Measurements from ENCODE around the gene MYO5A. TPM values are rescaled to one million over a fixed set of nuclear protein-coding genes. Genes with fewer than 3 reads are reported as not detected.

MYO5A gene
- total and polyA plus RNA-seq, 5 donors from 2014 or later = 6.1 to 63.3 (median 13.2) TPM

DNA sequence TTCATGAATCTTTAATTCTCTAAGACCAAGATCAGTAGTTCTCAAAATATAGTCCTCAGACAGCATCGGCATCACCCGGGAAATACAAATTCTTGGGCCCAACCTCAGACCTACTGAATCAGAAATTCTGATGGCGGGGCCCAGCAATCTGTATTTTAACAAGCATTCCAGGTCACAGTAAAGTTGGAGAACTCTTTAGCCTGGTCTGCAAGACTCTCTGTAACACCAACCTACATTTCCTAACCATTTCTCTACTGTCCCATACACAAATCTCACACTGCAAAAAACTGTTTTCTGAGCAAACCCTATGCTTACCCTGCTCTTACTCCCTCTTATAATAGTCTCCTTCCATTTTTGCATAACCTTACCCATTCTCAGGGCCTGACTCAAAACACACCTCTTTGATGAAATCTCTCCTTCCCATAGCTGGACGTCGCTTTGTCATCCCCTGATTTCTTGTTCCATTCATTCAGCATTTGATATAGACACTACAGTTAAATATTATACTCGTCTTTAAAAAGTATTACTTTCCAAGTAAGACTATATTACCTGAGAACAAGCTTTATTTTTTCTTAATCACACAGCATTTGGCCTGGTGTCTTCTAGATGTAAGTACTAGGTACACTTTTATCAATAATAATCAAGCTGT lies 149.8 kb downstream of the MYO5A start:
- H3K9me3 ChIP-seq (ENCODE audit: control insufficient read depth in 2 of 2, low read length in 2 of 2) = no peaks in the 10 kb centered on the region
- Mint-ChIP-seq H3K36me3 (peaks cover 48% of the 10 kb centered on the region), H3K4me1 (peaks cover 0 to 11% (median 0%) of the 10 kb centered on the region in 4 donors), H3K4me3 (no peak overlapping the region), H3K9me3 (no peaks in the 10 kb centered on the region), H3K27me3 (no peaks in the 10 kb centered on the region), H3K27ac (peak overlapping the region in 1 of 3 donors; percentile 26)
- H3K4me3 ChIP-seq (ENCODE audit: low read depth, low read length) = no peak overlapping the region
- DNase-seq (peak in 1 of 3 donors; percentile 13), ATAC-seq (ENCODE audit: low read depth in 2 of 2) (no peak)
- H3K4me1 ChIP-seq (ENCODE audit: control insufficient read depth, insufficient read depth, low read length, poor library complexity, severe bottlenecking) = no peaks in the 10 kb centered on the region
- no peak overlapping the region for H3K27ac ChIP-seq (ENCODE audit: insufficient read depth, low read length, poor library complexity, severe bottlenecking)
- no peaks in the 10 kb centered on the region for H3K27me3 ChIP-seq (ENCODE audit: control insufficient read depth, insufficient read depth, low read length)
- peaks cover 76% of the 10 kb centered on the region for H3K36me3 ChIP-seq (ENCODE audit: control insufficient read depth, insufficient read depth, low read length)

DNA sequence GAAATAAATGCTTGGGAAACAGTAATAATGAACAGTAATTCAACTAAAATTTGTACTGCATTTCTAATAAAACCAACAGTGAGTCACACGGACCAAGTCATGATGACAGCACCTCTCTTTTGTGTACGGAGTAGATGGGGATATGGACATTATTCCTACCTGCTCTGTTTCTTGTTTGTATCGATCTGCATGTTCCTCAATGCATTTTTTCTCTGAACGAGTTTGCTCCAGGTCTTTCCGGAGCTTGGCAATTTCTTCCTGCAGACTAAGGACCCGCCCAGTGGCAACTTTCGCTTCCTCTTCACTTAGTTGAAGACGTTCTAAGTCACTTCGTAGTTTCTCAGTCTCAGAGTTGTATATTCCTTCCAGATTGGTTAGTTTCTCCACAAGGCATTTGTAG lies 158.7 kb downstream of the MYO5A start:
- H3K4me1 Mint-ChIP-seq = peaks cover 0 to 2% (median 0%) of the 10 kb centered on the region in 4 donors
- H3K27me3 Mint-ChIP-seq = no peaks in the 10 kb centered on the region
- Histone ChIP-seq H3K36me3 (ENCODE audit: control insufficient read depth, insufficient read depth, low read length) (peaks cover 88% of the 10 kb centered on the region), H3K4me3 (ENCODE audit: low read depth, low read length) (no peak overlapping the region), H3K27ac (ENCODE audit: insufficient read depth, low read length, poor library complexity, severe bottlenecking) (no peak overlapping the region), H3K9me3 (ENCODE audit: control insufficient read depth in 2 of 2, low read length in 2 of 2) (no peaks in the 10 kb centered on the region), H3K4me1 (ENCODE audit: control insufficient read depth, insufficient read depth, low read length, poor library complexity, severe bottlenecking) (no peaks in the 10 kb centered on the region), H3K27me3 (ENCODE audit: control insufficient read depth, insufficient read depth, low read length) (no peaks in the 10 kb centered on the region)
- peak overlapping the region in 2 of 3 donors; percentile 15 to 18 for H3K27ac Mint-ChIP-seq
- no peak overlapping the region for H3K4me3 Mint-ChIP-seq
- no peaks in the 10 kb centered on the region for H3K9me3 Mint-ChIP-seq
- DNase-seq = no peak
- peaks cover 66% of the 10 kb centered on the region for H3K36me3 Mint-ChIP-seq
- no peak for ATAC-seq (ENCODE audit: low read depth in 2 of 2)

DNA sequence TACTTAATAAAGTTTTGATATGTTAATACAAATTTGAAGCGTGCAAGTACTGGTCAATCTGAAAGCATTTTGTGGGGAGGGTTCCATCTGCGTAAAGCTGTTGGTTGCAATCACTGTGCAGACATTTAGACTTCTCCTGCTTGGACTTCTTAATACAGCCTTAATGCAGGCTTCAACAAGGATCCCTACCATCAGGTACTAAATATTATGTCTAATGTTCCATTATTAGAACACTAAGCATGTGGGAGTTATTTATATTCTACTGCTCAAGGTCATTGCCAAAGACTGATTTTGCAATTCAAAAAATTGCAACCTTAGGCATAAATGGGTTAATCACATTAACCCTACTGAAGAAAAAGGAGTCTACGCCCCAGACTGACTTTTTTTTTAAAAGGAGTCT lies 159.2 kb downstream of the MYO5A start:
- Mint-ChIP-seq H3K27me3 (no peaks in the 10 kb centered on the region), H3K27ac (no peak overlapping the region), H3K4me1 (peaks cover 0 to 2% (median 0%) of the 10 kb centered on the region in 4 donors), H3K9me3 (no peaks in the 10 kb centered on the region), H3K4me3 (no peak overlapping the region), H3K36me3 (peaks cover 64% of the 10 kb centered on the region)
- peaks cover 88% of the 10 kb centered on the region for H3K36me3 ChIP-seq (ENCODE audit: control insufficient read depth, insufficient read depth, low read length)
- H3K27me3 ChIP-seq (ENCODE audit: control insufficient read depth, insufficient read depth, low read length) = no peaks in the 10 kb centered on the region
- H3K9me3 ChIP-seq (ENCODE audit: control insufficient read depth in 2 of 2, low read length in 2 of 2) = no peaks in the 10 kb centered on the region
- H3K4me3 ChIP-seq (ENCODE audit: low read depth, low read length) = no peak overlapping the region
- H3K4me1 ChIP-seq (ENCODE audit: control insufficient read depth, insufficient read depth, low read length, poor library complexity, severe bottlenecking) = no peaks in the 10 kb centered on the region
- DNase-seq (no peak), ATAC-seq (ENCODE audit: low read depth in 2 of 2) (no peak)
- no peak overlapping the region for H3K27ac ChIP-seq (ENCODE audit: insufficient read depth, low read length, poor library complexity, severe bottlenecking)

DNA sequence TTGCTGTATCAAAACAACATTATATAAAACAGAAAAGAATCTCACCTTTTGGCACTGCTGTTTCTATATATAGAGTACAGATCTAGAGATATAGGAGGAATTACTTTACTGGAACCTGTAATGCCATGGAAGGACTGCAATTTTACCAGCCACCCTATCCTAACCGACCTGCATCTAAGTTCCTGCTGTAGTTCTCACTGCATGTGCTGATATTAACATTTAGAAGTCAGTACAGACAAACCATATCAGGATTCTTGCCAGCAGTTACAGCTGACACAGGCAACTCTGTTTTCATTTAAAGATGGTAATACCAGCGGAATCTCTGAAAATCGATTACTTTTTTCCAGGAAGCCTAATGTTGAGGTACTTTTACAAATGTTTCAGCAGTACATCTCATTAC lies 159.7 kb downstream of the MYO5A start:
- Histone ChIP-seq H3K36me3 (ENCODE audit: control insufficient read depth, insufficient read depth, low read length) (peaks cover 85% of the 10 kb centered on the region), H3K4me3 (ENCODE audit: low read depth, low read length) (no peak overlapping the region), H3K9me3 (ENCODE audit: control insufficient read depth in 2 of 2, low read length in 2 of 2) (no peaks in the 10 kb centered on the region), H3K27me3 (ENCODE audit: control insufficient read depth, insufficient read depth, low read length) (no peaks in the 10 kb centered on the region), H3K4me1 (ENCODE audit: control insufficient read depth, insufficient read depth, low read length, poor library complexity, severe bottlenecking) (no peaks in the 10 kb centered on the region), H3K27ac (ENCODE audit: insufficient read depth, low read length, poor library complexity, severe bottlenecking) (no peak overlapping the region)
- DNase-seq = no peak
- ATAC-seq (ENCODE audit: low read depth in 2 of 2) = no peak
- Mint-ChIP-seq H3K4me3 (no peak overlapping the region), H3K9me3 (no peaks in the 10 kb centered on the region), H3K36me3 (peaks cover 65% of the 10 kb centered on the region), H3K27me3 (no peaks in the 10 kb centered on the region), H3K4me1 (peaks cover 0 to 2% (median 0%) of the 10 kb centered on the region in 4 donors), H3K27ac (no peak overlapping the region)

DNA sequence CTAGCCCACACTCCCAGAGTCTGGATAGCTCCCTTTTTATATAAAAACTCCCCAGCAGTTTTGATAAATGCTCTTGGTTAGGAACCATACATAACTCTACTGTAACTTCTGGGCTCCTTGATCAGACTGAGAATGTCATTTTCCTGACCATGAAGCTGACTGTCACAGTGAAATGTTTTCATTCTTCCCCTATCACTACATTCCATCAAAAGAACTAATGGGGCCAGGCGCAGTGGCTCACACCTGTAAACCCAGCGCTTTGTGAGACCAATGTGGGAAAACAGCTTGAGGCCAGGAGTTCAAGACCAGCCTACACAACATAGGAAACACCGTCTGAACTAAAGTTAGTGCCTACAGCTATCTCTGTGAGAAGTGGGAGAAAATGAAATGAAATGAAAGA lies 160.3 kb downstream of the MYO5A start:
- Mint-ChIP-seq H3K27me3 (no peaks in the 10 kb centered on the region), H3K27ac (peak overlapping the region in 1 of 3 donors; percentile 60), H3K36me3 (peaks cover 67% of the 10 kb centered on the region), H3K4me3 (no peak overlapping the region), H3K9me3 (no peaks in the 10 kb centered on the region), H3K4me1 (peaks cover 0 to 4% (median 0%) of the 10 kb centered on the region in 4 donors)
- H3K9me3 ChIP-seq (ENCODE audit: control insufficient read depth in 2 of 2, low read length in 2 of 2) = no peaks in the 10 kb centered on the region
- no peak for DNase-seq
- no peak overlapping the region for H3K4me3 ChIP-seq (ENCODE audit: low read depth, low read length)
- H3K36me3 ChIP-seq (ENCODE audit: control insufficient read depth, insufficient read depth, low read length) = peaks cover 86% of the 10 kb centered on the region
- no peaks in the 10 kb centered on the region for H3K4me1 ChIP-seq (ENCODE audit: control insufficient read depth, insufficient read depth, low read length, poor library complexity, severe bottlenecking)
- no peak overlapping the region for H3K27ac ChIP-seq (ENCODE audit: insufficient read depth, low read length, poor library complexity, severe bottlenecking)
- no peaks in the 10 kb centered on the region for H3K27me3 ChIP-seq (ENCODE audit: control insufficient read depth, insufficient read depth, low read length)
- no peak for ATAC-seq (ENCODE audit: low read depth in 2 of 2)

DNA sequence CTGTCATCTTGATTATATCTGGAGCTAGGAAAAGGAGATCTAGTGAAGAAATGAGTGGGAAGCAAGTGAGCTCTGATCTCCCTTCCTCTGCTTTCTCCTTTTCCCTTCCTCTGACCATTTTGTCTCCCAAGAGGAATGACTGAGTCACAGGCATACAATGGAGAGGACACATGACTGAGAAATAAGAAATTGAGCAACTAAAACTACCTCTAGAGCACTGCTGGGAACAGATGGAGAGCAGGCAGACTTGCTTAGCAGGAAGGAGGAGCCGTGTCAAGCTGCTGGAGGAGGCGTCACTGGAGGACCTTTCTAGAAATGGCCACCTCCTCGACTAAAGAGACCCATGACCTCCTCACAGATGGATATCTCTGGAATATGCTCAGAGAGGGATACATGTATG lies 166.2 kb downstream of the MYO5A start:
- H3K36me3 ChIP-seq (ENCODE audit: control insufficient read depth, insufficient read depth, low read length) = peaks cover 84% of the 10 kb centered on the region
- Mint-ChIP-seq H3K9me3 (no peaks in the 10 kb centered on the region), H3K4me1 (peaks cover 0 to 7% (median 1%) of the 10 kb centered on the region in 4 donors), H3K4me3 (no peak overlapping the region), H3K36me3 (peaks cover 61% of the 10 kb centered on the region), H3K27ac (no peak overlapping the region), H3K27me3 (no peaks in the 10 kb centered on the region)
- DNase-seq (no peak), ATAC-seq (ENCODE audit: low read depth in 2 of 2) (no peak)
- no peak overlapping the region for H3K4me3 ChIP-seq (ENCODE audit: low read depth, low read length)
- H3K9me3 ChIP-seq (ENCODE audit: control insufficient read depth in 2 of 2, low read length in 2 of 2) = no peaks in the 10 kb centered on the region
- H3K27ac ChIP-seq (ENCODE audit: insufficient read depth, low read length, poor library complexity, severe bottlenecking) = no peak overlapping the region
- H3K27me3 ChIP-seq (ENCODE audit: control insufficient read depth, insufficient read depth, low read length) = no peaks in the 10 kb centered on the region
- no peaks in the 10 kb centered on the region for H3K4me1 ChIP-seq (ENCODE audit: control insufficient read depth, insufficient read depth, low read length, poor library complexity, severe bottlenecking)

DNA sequence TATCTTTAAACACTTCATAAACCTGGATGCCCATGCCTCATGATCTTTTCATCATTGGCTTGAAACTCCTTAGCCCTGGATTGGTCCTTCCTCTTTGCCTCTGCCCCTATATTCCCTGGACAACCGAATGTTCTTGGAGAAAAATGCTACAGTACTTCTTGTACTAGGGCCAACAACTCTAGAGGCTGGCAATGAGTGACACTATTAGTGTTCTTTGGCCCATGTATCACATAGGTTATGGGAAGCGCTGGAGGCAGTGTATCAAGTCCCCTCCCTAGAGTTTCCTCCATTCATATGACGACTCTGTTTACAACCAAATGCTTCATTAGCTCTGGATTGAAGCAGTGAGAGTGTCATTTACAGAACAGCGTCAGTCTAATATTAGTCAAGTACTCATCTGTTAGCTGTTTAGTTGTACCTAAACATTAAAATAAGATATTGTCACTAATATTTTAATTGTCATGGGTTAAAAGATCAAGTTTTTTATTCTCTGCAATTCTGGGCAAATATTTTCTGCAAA lies 166.6 kb downstream of the MYO5A start:
- Mint-ChIP-seq H3K27ac (peak overlapping the region in 1 of 3 donors; percentile 16), H3K27me3 (no peaks in the 10 kb centered on the region), H3K4me1 (peaks cover 0 to 7% (median 2%) of the 10 kb centered on the region in 4 donors), H3K4me3 (no peak overlapping the region), H3K36me3 (peaks cover 59% of the 10 kb centered on the region), H3K9me3 (no peaks in the 10 kb centered on the region)
- no peak overlapping the region for H3K4me3 ChIP-seq (ENCODE audit: low read depth, low read length)
- ATAC-seq (ENCODE audit: low read depth in 2 of 2) = no peak
- H3K36me3 ChIP-seq (ENCODE audit: control insufficient read depth, insufficient read depth, low read length) = peaks cover 81% of the 10 kb centered on the region
- no peaks in the 10 kb centered on the region for H3K4me1 ChIP-seq (ENCODE audit: control insufficient read depth, insufficient read depth, low read length, poor library complexity, severe bottlenecking)
- H3K27ac ChIP-seq (ENCODE audit: insufficient read depth, low read length, poor library complexity, severe bottlenecking) = no peak overlapping the region
- H3K27me3 ChIP-seq (ENCODE audit: control insufficient read depth, insufficient read depth, low read length) = no peaks in the 10 kb centered on the region
- DNase-seq = no peak
- H3K9me3 ChIP-seq (ENCODE audit: control insufficient read depth in 2 of 2, low read length in 2 of 2) = no peaks in the 10 kb centered on the region

DNA sequence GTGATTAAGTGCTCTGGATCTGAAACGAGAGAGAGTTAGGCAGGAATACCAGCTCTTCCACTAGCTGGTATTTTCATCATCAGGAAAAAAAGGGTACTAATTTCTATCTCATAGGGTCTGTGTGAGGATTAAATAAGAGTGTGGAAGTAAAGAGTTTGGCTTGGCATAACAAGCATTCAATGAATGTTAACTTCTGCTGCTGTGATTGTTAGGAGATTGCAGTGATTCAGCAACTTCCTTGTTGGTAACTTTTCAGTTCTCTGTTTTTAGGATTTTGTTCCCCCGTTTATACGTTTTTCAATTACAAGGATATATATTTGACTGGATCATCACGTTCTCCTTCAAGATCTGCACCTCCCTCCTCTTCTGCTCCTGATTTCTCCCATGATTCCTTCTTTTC lies 167.2 kb downstream of the MYO5A start:
- H3K4me3 ChIP-seq (ENCODE audit: low read depth, low read length) = no peak overlapping the region
- peaks cover 57% of the 10 kb centered on the region for H3K36me3 Mint-ChIP-seq
- H3K27me3 ChIP-seq (ENCODE audit: control insufficient read depth, insufficient read depth, low read length) = no peaks in the 10 kb centered on the region
- H3K4me3 Mint-ChIP-seq = no peak overlapping the region
- no peaks in the 10 kb centered on the region for H3K27me3 Mint-ChIP-seq
- peaks cover 76% of the 10 kb centered on the region for H3K36me3 ChIP-seq (ENCODE audit: control insufficient read depth, insufficient read depth, low read length)
- DNase-seq = no peak
- H3K27ac Mint-ChIP-seq = peak overlapping the region in 1 of 3 donors; percentile 16
- no peak for ATAC-seq (ENCODE audit: low read depth in 2 of 2)
- H3K27ac ChIP-seq (ENCODE audit: insufficient read depth, low read length, poor library complexity, severe bottlenecking) = no peak overlapping the region
- H3K4me1 ChIP-seq (ENCODE audit: control insufficient read depth, insufficient read depth, low read length, poor library complexity, severe bottlenecking) = no peaks in the 10 kb centered on the region
- peaks cover 0 to 7% (median 2%) of the 10 kb centered on the region in 4 donors for H3K4me1 Mint-ChIP-seq
- H3K9me3 Mint-ChIP-seq = no peaks in the 10 kb centered on the region
- no peaks in the 10 kb centered on the region for H3K9me3 ChIP-seq (ENCODE audit: control insufficient read depth in 2 of 2, low read length in 2 of 2)

Measured in CD4-positive, CD25-positive, alpha-beta regulatory T cell (primary cell).